Measurements from ENCODE around the gene REST.
A peak's percentile ranks its signal among the peaks of the same experiment; 100 is the strongest.

REST gene

DNA sequence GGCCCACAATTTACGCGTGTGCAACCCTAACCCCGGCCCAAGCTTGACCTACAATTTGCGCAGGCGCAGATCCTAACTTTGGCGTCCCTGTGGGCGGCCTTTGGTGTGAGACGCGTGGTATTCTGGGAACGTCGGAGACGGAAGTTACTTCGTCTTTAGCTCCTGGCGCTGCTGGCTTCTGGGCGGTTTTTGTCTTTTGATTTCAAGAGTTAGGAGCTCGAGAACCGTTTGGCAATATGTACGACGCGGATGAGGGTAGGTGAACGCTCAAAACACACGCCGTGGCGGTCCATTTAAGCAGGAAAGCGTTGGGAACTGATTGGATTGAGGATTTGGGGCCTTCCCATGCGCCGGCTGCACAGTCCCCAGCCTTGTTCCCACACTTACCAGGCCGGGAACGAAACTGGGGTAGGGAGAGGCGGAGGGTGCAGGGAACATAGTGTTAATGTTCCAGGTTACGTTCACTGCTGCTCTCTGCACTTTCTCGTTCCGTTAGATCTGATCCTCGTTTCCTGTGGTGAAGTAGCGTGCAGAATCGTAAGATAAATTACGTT is 71.1 kb downstream of the REST start, which contains the start of gene POLR2B:
Gene POLR2B, plus strand, starts transcription at position 147 of the 554 bp plus-strand sequence. Its CDS starts 90 bp downstream, at position 237.
- peak; percentile 90 for DNase-seq (ENCODE audit: low spot score)

DNA sequence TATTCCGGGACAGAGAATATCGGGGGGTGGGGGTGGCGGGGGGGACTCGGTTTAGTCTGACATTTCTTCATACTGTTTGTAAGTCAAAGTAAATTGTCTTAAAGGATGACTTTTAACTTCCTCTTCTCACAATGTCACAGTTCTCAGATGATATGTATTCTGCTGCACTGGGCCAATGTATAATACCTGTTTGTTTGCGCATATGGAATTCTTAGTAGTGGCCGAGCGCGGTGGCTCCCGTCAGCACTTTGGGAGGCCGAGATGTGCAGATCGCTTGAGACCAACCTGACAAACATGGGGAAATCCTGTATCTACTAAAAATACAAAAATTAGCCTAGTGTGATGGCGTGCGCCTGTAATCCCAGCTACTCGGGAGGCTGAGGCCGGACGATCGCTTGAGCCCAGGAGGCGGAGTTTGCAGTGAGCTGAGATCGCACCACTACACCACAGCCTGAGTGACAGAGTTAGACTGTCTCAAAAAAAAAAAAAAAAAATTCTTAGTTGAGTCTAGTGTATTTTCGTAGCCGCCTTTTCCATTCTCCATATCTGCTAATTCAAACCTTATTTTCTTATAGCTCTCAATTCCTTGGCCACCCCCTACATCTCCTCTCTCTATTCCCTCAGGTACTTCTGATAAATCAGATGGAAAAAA is 71.8 kb downstream of the REST start:
- peak; percentile 8 for DNase-seq (ENCODE audit: low spot score)

DNA sequence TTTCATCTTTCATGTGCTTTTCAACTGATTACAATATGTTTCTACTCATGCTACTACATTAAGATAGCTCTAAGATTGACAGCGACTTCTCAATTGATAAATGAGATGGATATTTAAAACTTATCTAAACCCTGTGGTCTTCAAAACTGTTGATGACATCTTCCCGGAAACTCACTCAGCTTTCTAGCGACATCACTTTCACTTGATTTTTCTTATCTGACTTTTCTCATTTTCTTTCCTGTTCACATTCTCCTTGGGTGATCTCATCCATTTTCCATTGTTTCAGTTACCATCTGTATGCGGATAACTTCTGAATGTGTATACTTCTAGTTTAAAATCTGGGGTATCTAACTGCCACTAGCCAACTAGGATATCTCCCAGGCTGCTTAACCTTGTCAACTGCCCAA is 74.1 kb downstream of the REST start:
- DNase-seq (ENCODE audit: low spot score): no peak

DNA sequence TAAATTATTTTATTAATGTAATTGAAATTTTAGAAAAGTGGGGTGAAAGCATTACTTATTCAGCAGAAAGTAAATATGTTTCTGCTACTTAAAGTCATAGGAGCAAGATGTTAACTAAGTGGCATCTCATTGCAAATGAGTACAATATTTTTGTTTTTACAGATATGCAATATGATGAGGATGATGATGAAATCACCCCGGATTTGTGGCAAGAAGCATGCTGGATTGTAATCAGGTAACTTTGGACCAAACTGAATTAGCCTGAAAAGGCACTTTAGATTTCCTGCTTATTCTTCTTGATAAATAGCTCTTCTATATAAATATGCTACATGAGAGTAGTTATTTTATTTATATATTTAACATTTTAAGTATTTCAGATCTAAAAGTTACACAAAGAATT is 78.5 kb downstream of the REST start:
- no peak for DNase-seq (ENCODE audit: low spot score)

DNA sequence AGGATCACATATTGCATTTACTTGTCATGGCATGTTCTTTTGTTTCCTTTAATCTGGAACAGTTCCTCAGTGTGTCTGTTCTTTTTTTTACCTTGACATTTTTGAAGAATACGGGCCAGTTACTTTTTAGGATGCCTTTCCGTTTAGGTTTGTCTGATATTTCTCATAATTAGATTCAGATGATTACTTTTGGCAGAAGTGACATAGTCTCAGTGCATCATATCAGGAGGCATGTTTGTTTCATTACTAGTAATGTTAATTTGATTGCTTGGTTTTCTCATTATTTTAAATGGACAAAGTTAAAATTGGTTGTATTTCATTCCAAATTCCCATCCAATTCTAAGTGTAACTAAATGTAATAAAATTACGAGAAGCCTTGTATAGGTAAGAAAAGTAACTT is 79.3 kb downstream of the REST start:
- DNase-seq (ENCODE audit: low spot score): no peak

DNA sequence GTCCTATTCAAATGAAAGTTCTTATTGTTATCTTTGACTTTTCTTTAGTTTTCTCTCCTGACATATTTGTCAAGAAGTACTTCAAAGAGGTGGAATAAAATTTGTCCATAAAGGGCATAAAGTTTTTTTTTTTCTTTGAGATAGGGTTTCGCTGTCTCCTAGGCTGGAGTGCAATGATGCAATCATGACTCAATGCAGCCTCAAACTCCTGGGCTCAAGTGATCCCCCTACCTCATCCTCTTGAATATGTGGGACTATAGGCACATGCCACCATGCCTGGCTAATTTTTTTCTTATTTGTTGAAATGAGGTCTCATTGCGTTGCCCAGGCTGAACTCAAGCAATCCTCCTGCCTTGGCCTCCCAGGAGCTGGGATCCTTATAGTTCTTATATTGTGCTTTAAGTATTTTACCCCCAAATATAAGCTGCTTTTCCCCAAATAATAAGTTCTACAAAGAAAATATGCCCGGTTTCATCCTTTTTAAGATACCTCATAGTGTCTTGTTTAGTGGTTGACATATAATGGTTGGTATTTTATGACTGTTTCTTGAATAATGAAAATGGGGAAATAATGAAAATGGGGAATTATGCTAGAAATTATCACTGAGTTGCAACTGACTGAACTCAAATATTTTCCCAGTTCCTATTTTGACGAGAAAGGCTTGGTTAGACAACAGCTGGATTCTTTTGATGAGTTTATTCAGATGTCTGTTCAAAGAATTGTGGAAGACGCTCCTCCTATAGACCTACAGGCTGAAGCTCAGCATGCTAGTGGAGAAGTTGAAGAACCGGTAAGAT is 82.6 kb downstream of the REST start:
- no peak for DNase-seq (ENCODE audit: low spot score)

DNA sequence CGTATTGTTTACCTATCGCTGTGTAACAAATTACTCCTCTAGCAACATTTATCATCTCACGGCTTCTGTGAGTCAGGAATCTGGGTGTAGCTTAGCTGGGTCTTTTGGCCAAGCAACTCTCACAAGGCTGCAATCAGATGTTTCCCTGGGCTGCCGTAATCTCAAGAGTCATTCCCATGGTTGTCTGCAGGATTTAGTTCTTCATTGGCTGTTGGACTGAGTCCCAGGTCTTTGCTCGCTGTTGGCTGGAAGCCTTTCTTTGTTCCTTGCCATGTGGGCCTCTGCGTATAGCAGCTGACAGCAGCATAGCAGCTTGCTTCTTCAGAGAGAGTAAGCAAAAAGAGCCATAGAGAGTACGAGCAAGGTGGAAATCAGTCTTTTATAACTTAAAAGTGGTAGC is 87.8 kb downstream of the REST start:
- no peak for DNase-seq (ENCODE audit: low spot score)

DNA sequence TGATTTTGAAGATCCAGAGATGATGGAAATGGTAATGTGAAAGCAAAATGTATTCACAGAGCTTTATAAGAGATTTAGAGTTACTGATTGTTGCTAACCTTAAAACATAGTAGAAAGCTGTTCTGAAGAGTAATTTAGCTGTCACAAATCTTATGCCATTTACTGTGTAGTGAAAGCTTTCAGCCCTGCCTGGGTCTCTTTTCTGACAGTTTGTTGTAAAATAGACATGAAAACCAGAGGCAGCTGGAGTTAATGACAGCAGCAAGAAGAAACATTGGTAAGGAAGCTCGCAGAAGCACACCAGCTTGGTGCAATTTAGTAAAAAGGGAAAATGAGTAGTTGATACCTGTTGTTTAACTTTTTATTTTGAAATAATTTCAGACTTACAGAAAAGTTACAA is 92.1 kb downstream of the REST start:
- no peak for DNase-seq (ENCODE audit: low spot score)

DNA sequence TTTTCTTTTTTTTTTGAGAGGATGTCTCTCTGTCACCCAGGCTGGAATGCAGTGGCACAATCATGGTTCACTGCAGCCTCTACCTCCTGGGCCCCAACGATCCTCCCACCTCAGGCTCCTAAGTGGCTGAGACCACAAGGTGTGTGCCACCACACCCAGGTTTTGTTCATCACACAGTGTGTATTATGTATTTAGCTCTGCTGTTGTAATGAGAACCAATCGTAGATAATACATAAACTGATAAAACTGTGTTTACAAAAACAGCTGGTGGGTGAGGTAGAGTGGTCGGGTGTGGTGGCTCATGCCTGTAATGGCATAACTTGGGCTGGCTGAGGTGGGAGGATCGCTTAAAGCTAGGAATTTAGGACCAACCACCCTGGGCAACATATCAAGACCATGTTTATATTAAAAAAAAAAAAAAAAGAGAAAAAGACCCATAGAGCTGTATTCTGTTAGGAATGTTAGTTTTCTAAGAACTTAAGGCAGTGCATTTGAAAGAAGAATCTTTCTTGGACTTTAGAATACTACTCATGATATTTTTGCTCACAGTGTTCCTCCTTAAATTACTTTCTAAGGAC is 105.9 kb downstream of the REST start:
- no peak for DNase-seq (ENCODE audit: low spot score)
